Colonic mucosa (tissue), 4 donors: ENCODE data around the gene GLRX. TPM values are rescaled to one million over a fixed set of nuclear protein-coding genes. Genes with fewer than 3 reads are reported as not detected.

Experiments used
- DNase-seq: peaks from one replicate; pipeline ENCODE4 v3.0.0-alpha.2; 2020
- H3K27ac ChIP-seq: fragments of 200-600 bp; one replicate; pipeline ENCODE4 v1.8.0; 2021
- H3K27me3 ChIP-seq: fragments of 200-600 bp; one replicate; pipeline ENCODE4 v1.8.0; 2021
- H3K36me3 ChIP-seq: fragments of 200-600 bp; one replicate; pipeline ENCODE4 v1.8.0; 2021
- H3K4me1 ChIP-seq: fragments of 200-600 bp; one replicate; pipeline ENCODE4 v1.8.0; 2021; ENCODE audit warnings: mild to moderate bottlenecking
- H3K4me3 ChIP-seq: fragments of 200-600 bp; one replicate; pipeline ENCODE4 v1.8.0; 2021
- H3K9ac ChIP-seq, 2 donors: one replicate each; pipeline ENCODE4 v1.7.0; 2013; ENCODE audit warnings: control low read depth in 2 of 2, low read depth in 2 of 2, low read length in 2 of 2
- H3K9me3 ChIP-seq: fragments of 200-600 bp; one replicate; pipeline ENCODE4 v1.8.0; 2021
- CTCF ChIP-seq: fragments of 200-600 bp; IDR thresholded peaks from one replicate; pipeline ENCODE4 v1.8.0; 2022; ENCODE audit warnings: antibody characterized with exemption, mild to moderate bottlenecking
- intact Hi-C: fragments of 100-400 bp; cut with DNase I; formaldehyde crosslinking; loops from one replicate; pipeline ENCODE4 v1.14.1; 2022
- total RNA-seq, 2 donors: library from RNA; stranded (reverse); fragmentation: NEBNext Ultra II Directional in 1 of 2; extraction: Animal tissue kit (Norgen Biotek cat#: 25700) in 1 of 2; gene quantifications; one replicate each; pipeline ENCODE4 v1.2.1, GENCODE V29; 2021
- donor health status: healthy.
- donor health status: DM: no; HTN: no; CAD: no.
- donor health status: DM: no; HTN: no; CAD: no.

GLRX gene
- total RNA-seq, 2 donors from 2014 or later: 52.8 to 89.6 TPM

DNA sequence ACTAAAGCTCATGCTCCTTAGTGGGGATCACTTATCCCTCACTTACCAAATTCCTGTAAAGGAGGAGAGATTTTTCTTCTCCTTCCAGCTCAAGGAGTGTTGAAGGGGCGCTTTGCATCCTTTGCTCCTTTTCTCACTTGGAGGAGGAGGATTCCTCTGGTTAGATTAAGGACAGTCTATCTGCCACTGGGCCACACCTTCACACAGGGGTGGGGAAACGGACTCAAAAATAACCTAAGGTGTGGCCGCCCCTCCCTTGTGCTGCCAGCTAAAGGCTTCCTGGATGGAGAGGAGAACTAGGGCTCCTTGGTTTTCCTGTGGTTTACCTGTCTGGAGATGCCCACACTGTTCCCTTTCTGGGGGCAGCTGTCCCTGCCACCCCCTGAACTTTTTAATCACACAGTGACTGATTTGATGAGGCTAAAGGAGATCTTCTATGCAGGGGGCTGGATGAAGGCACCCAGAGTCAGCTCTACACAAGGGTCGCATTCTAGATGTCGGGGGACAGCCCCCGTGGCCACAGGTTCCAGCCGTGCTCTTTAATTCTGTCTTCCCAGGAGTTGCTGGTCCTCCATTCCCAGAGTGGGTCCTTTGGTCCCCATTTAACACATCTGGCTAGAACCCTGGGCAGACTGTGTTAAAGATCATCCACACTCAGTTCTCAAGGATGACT is 14.4 kb downstream of the GLRX start:
- intact Hi-C loops: no loop called here
- Histone ChIP-seq H3K27ac (peak overlapping the region; percentile 58), H3K4me1 (peaks cover 29% of the 10 kb centered on the region), H3K9me3 (no peaks in the 10 kb centered on the region), H3K9ac (peak overlapping the region; percentile 51 to 57), H3K36me3 (no peaks in the 10 kb centered on the region), H3K4me3 (no peak overlapping the region), H3K27me3 (no peaks in the 10 kb centered on the region)
- DNase-seq: peak; percentile 87
- TF ChIP-seq CTCF: no peak

- intact Hi-C loops: no loop called here
- Histone ChIP-seq H3K9ac (no peak overlapping the region), H3K4me1 (peaks cover 29% of the 10 kb centered on the region), H3K27me3 (no peaks in the 10 kb centered on the region), H3K36me3 (no peaks in the 10 kb centered on the region), H3K9me3 (no peaks in the 10 kb centered on the region), H3K27ac (no peak overlapping the region), H3K4me3 (no peak overlapping the region)
- no peak for DNase-seq
- TF ChIP-seq CTCF: no peak
Observed at GRCh38 chr5:95806687-95807086, 15.8 kb downstream of the GLRX start.

- Histone ChIP-seq H3K27ac (no peak overlapping the region), H3K9ac (no peak overlapping the region), H3K27me3 (no peaks in the 10 kb centered on the region), H3K36me3 (no peaks in the 10 kb centered on the region), H3K4me3 (no peak overlapping the region), H3K4me1 (peaks cover 20% of the 10 kb centered on the region), H3K9me3 (no peaks in the 10 kb centered on the region)
- no peak for DNase-seq
- intact Hi-C loops: no loop called here
- no peak for TF ChIP-seq CTCF
Observed at GRCh38 chr5:95804736-95805539, 17.6 kb downstream of the GLRX start.

DNA sequence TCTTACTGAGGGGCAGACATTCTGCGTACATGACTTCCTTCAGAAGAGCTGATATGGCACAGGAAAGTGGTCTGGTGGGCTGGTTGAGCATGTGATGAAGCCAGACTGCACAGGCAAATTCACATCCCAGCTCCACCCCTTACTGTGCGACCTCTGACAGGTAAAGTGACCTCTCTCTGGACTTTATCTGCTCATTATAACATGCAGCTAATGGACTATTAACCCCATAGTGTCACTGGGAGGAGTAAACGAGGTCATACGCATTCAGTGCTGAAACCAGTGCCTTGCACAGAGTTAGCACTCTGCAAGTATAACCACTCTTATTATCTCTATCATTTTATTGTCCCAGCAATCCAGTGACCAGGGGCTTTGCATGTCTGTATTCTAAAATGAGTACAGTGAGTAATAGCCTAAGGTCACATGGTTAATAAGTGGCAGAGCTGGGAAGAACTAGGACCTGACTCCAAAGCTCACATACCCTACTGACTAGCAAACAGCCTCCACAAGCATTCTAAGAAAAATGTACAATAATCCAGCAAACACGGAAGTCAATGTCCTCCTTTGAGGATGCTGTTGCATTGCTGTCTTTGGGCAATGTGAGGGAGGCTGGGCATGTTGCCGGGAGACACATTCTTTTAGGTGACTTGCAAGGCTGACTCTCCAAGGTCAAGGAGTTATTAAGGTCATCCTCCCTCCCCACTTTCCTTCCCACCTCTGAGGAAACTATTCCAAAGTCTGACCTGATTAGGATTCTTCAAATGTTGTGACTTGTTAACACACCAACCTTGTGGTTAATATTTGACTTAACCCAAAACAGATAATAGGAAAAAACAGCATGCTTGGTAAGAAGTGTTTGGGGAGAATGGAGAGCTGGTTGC is 19.0 kb downstream of the GLRX start:
- H3K4me3 ChIP-seq: no peak overlapping the region
- no peak for TF ChIP-seq CTCF
- H3K9ac ChIP-seq: no peak overlapping the region
- H3K9me3 ChIP-seq: no peaks in the 10 kb centered on the region
- no peak for DNase-seq
- H3K4me1 ChIP-seq: peaks cover 9% of the 10 kb centered on the region
- no peaks in the 10 kb centered on the region for H3K27me3 ChIP-seq
- intact Hi-C loops: no loop called here
- no peaks in the 10 kb centered on the region for H3K36me3 ChIP-seq
- no peak overlapping the region for H3K27ac ChIP-seq

DNA sequence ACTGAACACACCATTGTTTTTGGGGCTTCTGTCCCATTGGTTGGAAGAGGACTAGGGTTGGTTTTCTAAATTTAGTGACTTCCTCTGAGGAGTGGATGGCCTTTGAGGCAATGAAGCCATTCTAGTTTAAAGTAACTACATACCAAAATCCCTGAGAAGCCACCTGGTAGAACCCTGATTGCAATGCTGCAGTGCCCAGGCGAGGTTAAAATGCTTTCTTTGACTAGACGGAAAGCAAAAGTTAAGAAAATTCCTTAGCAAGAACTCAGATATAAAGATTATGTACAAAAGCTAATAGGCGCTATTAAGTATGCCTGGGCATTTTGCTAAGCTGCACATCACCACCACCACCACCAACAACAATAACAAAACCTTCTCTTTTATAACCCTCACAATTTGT is 20.6 kb downstream of the GLRX start:
- TF ChIP-seq CTCF: no peak
- H3K9me3 ChIP-seq: no peaks in the 10 kb centered on the region
- no peak overlapping the region for H3K27ac ChIP-seq
- no peak overlapping the region for H3K9ac ChIP-seq
- no peaks in the 10 kb centered on the region for H3K4me1 ChIP-seq
- no peak overlapping the region for H3K4me3 ChIP-seq
- no peaks in the 10 kb centered on the region for H3K27me3 ChIP-seq
- H3K36me3 ChIP-seq: no peaks in the 10 kb centered on the region
- intact Hi-C loops: no loop called here
- DNase-seq: no peak
